GM21515 (cell line): ENCODE measurements around the gene GRIK1.
"Not testable (repeated sequence)": the region's sequence is repeated elsewhere in the genome, so short reads cannot be mapped to it uniquely, and the experiment has no call there.

Experiments used
- ATAC-seq: cut with Tn5 transposase; IDR thresholded peaks from one replicate; pipeline ENCODE4 v1.9.1; 2021; ENCODE audit not compliant: unreplicated experiment

Gene GRIK1

DNA sequence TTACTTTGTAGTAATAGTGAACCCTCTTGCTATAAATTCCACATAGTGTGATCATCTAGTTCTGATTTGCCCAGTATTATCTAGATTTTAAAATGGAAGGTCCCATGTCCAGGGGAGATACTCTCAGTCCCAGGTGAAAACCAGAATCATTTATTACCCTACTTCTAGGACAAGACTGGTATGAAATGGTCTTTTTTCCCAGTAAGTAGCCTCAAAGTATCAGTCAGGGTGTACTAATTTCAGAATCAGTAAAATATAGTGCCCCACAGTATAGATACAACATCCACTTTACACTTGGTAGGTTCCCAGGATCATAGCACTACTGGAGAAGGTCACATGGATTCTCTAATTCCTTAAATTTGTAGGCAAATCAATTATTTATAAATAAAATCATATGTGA is 318.3 kb downstream of the GRIK1 start:
- no peak for ATAC-seq

DNA sequence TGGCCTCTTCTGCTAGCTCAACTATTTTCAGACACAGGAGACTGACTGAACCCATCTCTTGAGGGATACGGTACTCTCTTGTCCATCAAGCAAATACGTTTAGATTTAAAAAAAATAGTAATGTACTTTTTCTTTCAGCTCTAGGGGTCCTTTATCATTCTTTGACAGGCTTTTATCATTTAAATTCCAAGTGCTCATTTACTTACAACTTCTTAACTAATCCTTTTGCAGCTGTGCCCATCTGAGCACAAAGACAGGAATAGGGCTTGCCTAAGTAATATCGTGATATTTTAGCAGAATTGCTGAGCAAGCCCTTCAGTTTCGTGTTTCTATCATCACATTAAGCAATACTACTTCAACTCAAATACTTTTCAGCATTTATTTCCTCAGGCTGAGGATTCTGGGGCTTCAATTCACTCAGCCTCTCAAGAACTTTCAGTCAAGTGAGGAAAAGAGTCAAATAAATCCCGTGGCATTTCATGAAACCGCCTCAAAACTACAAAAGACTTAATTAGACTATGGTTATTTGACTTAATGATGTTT is 323.5 kb downstream of the GRIK1 start:
- ATAC-seq: no peak

DNA sequence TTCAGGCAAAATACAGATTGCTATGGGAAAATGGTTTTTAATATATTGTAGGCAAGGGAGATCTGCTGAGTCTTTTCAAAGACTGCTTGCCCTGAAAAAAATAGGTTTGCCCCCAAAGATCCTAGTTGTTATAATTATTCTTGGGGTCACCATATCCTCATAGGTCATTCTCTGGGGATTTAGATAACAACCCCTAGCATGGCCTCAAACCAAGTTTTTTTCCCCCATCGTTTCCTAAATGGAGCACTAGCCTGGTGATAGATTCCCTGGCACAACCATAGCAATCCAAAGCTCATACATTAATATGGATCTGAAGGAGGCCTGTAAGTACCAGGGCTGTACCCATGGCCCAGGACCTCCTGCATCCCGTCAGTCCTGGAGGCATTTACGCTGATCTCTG is 325.9 kb downstream of the GRIK1 start:
- ATAC-seq: no peak

GRCh38 chr21:29613021-29613420 is 326.8 kb downstream of the GRIK1 start:
- ATAC-seq: no peak

DNA sequence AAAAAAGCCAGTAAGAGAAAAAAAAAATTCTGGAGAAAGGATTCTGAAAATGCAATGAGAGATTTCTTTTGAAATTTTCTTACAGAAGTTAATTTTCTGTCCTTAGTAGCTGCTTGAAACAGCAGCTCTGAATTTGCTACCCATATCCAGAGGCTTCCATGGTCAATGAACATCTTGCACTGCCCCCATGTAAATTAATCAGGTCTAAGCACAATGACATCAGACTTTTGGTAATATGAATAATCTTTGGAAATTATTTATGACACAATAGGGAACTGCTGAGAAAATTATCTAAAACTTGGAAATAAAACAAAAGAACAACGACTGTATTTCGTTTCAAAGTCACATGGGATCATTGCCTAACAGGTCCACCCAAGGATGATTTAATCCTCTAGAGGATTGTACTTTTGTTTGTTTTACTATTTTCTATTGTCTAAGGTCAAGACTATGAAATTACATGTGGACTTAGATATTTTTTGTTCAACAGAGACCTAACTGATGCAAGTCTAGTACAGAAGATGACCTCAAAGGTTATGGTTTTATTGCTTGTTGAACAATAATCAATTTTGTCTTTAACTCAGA is 328.9 kb downstream of the GRIK1 start:
- no peak for ATAC-seq

- ATAC-seq: no peak
These were observed 333.2 kb downstream of the GRIK1 start for GRCh38 chr21:29606613-29607012.

- ATAC-seq: not testable (repeated sequence)
These were observed 334.6 kb downstream of the GRIK1 start for GRCh38 chr21:29605219-29605618.

DNA sequence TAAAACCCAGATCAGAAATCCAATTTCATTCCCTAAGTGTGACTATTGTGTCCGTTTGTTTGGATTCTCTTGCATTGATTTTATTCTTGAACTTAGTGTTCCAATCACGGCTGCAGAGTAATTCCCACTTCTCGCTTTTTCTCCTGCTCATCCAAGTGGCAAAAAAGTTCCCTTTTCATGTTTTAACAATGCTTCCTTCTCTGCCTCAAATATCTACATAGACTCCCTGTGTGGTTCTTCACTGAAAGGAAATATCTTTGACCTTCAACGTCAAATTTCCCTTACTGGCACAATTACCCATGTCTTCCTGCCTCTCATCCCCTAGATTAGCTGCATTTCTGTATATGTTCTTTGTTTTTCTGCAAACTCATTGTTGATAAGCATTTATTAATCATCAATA is 335.7 kb downstream of the GRIK1 start:
- ATAC-seq: no peak

GRCh38 chr21:29601047-29601446 is 338.7 kb downstream of the GRIK1 start:
- no peak for ATAC-seq

- no peak for ATAC-seq
These were observed 353.1 kb downstream of the GRIK1 start for GRCh38 chr21:29586696-29587095.

- no peak for ATAC-seq
These were observed 354.3 kb downstream of the GRIK1 start for GRCh38 chr21:29585462-29585861.

DNA sequence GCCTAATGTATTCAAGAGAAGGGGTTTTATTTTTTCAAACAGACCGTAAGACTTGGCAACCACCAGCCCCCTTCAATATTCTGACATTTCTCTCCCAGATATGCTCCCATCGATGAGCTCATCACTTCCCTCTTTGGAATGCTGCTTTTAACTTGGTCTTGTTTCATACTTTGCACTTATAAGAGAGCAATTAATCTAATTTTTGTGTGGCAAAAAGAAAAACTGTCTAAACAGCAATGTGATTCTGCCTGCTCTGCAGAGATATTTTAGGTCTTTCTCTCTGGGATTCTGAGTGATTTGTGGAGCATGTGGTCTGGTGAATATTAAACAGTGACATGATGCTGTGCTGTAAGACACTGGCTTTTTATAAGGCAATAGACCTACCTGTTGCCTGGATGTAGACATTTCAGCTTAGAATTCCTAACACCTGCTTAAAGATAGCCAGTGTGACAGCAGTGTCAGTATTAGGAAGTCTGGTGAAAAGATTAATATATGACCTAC is 356.3 kb downstream of the GRIK1 start:
- ATAC-seq: no peak

GRCh38 chr21:29582855-29583254 is 356.9 kb downstream of the GRIK1 start:
- ATAC-seq: no peak

DNA sequence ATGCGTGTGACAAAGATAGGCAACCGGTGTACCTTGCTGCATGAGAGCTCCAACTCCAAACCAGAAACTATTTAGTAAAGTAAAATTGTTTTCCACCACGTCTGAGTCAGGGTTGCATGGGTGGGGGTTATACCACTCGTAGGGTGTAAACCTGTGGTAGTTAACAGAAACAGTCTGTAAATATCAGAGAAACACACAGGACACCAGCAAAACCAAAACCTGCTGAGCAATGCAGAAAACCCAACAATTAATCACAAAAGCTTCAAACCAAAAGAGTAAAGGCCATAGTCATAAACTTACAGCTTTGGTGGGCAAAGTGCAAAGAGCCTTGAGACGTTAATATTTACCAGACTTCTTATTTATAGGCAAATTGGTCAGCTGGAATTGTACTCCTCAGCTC is 358.4 kb downstream of the GRIK1 start:
- ATAC-seq: no peak

DNA sequence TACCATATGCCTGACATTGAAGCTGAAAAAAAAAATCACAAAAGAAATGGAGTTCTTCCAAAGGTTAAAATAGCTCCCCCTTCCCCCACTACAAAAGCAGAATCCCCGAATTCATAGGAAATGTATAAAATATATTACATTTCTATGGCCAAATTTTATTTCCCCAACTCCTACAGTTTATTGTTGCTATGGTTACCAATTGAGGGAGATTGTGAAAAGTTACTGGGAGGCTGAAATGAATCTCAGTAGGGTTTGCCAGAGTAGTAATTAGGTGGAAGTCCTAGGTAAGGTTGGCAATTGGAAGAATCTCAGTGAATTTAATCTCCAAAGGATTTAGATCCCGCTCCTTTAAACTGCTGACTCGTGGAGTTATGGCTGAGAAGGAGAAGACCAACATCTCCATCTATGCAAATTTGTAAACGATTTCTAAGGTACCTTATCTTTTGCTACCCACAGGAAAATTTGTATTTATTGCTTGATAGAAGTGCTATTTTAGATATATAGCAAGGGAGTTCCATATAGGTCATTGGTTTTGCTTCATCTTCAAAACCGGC is 359.0 kb downstream of the GRIK1 start:
- no peak for ATAC-seq

DNA sequence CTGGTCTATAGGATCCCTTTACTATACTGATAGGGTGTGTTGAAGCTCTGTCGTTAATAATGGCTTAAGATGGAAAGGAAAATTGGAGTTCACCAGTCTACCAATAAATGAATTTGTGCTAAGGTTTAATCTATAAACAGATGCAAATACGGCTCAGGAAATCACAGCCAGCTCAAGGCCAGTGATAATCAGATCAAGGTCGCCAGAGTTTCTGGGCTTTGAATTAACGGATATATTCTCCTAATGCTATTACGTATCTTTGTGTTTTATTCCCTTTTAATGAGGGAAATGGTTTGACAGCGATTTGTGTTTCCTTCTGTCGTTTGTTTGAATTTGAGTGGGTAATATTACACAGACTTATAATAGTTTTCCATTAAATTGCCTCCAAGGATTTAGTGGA is 361.5 kb downstream of the GRIK1 start:
- ATAC-seq: no peak

GRCh38 chr21:29571949-29572348 is 367.8 kb downstream of the GRIK1 start:
- ATAC-seq: no peak

- ATAC-seq: no peak
These were observed 371.6 kb downstream of the GRIK1 start for GRCh38 chr21:29568020-29568697.

- ATAC-seq: no peak
These were observed 381.7 kb downstream of the GRIK1 start for GRCh38 chr21:29557931-29558725.

GRCh38 chr21:29557200-29557599 is 382.6 kb downstream of the GRIK1 start:
- ATAC-seq: no peak

GRCh38 chr21:29555601-29556000 is 384.2 kb downstream of the GRIK1 start:
- ATAC-seq: no peak
